ENCODE results near the gene RSAD1.

The RSAD1 gene

DNA sequence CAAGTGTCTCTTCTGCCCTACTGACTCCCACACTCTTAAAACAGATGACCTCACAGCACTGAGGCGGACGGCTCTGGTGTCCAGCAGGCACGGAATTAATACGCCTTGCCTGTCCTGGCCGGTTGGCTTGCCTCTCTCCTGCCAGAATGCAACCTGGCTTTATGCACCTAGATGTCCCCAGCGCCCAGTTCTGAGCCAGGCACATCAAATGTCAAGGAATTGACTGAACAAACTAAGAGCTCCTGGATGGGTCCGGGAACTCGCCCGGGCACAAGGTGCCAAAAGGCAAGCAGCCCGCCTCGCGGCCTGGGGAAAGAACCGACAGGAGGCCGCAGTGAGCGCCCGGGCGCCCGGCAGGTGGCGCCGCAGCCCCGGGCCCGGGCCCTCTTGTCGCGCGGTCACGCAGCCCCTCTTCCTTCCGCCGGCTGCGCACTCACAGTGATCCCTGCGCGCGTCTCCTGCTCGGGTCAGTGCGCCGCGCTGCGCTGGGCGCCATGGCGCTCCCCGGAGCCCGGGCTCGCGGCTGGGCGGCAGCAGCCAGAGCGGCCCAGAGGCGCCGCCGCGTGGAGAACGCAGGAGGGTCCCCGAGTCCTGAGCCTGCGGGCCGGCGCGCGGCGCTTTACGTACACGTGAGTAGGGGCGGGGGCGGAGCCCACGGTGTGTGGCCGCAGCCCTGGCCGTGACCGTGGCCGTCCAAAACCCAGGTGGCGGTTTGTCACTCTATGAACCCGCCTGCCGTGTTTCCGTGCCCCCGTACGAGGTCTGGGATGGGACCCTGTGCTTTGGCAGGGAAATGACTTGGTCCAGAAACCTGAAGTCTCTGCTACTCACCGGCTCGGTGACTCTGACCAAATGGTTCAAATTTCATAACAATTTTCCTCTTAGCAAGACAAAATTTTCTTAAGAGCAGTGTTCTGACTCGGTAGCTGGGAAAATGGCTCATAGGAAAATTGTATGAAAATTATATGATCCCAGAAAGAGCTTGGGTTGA is at the start of gene RSAD1:
TSS of gene RSAD1 (plus strand) at position 470 of the 991 bp plus-strand sequence. CDS start at position 495, 25 bp downstream.
- DNase-seq (ENCODE audit: low spot score in 2 of 2), result peak; percentile 84 to 89
- H3K36me3 ChIP-seq (replicated peaks), result peaks cover 30% of the 10 kb centered on the region
- no peaks in the 10 kb centered on the region for H3K9me3 ChIP-seq
- H3K27me3 ChIP-seq (ENCODE audit: low read depth), result no peaks in the 10 kb centered on the region
- H3K4me3 ChIP-seq, result peak within 1 kb of the TSS; percentile 51
- peaks cover 6% of the 10 kb centered on the region; the same call in 1 of the 2 replicates for H3K4me1 ChIP-seq
- in situ Hi-C loops (cut with MboI; ENCODE audit: low sequenced_read_pairs), result no loop called here

GRCh38 chr17:50429793-50430192 is 48.9 kb upstream of the RSAD1 start:
- peaks cover 5% of the 10 kb centered on the region; the same call in 1 of the 2 replicates for H3K4me1 ChIP-seq
- H3K27me3 ChIP-seq (ENCODE audit: low read depth), result no peaks in the 10 kb centered on the region
- H3K36me3 ChIP-seq (replicated peaks), result no peaks in the 10 kb centered on the region
- in situ Hi-C loops (cut with MboI; ENCODE audit: low sequenced_read_pairs), result no loop called here
- no peak for DNase-seq (ENCODE audit: low spot score in 2 of 2)
- no peak overlapping the region for H3K4me3 ChIP-seq
- no peaks in the 10 kb centered on the region for H3K9me3 ChIP-seq

DNA sequence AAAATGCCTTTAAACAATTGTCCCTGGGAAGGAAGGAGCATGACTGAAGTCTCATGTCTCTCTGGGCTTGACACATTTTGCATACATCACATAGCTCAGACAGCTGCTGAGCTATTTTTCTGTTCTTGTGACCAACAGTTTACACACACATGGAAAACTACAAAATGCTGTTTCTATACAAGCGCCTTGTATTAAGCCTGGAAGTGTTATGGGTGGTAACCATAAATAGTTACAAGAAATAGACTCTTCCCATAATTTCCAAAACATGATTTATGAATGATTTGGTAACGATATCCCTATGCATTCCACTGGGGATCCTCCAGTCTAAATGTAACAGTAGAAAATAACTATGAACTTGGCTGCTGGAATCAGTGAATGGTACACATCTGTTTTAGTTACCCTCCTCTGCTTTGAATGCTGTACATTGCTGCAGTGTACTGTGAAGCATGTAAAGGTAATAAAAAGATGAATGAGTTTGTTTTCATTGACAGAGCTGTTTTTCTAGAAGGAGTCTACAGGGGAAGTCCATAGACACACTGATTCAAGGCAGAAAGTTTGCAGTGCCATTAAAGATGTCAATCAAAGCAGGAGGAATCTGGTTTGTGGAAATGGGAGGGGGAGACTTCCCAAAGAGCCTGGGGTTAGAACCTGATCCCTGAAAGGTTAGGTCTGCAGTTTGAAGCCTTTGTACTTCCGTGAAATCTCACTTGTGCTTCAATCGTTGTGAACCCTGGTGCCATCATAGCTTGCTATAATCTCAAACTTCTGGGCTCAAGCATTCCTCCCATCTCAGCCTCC is 47.6 kb upstream of the RSAD1 start:
- in situ Hi-C loops (cut with MboI; ENCODE audit: low sequenced_read_pairs), result no loop called here
- no peaks in the 10 kb centered on the region for H3K9me3 ChIP-seq
- no peak overlapping the region for H3K4me3 ChIP-seq
- DNase-seq (ENCODE audit: low spot score in 2 of 2), result peak; percentile 10 to 20
- no peaks in the 10 kb centered on the region; the same call in 1 of the 2 replicates for H3K4me1 ChIP-seq
- no peaks in the 10 kb centered on the region for H3K36me3 ChIP-seq (replicated peaks)
- no peaks in the 10 kb centered on the region for H3K27me3 ChIP-seq (ENCODE audit: low read depth)

DNA sequence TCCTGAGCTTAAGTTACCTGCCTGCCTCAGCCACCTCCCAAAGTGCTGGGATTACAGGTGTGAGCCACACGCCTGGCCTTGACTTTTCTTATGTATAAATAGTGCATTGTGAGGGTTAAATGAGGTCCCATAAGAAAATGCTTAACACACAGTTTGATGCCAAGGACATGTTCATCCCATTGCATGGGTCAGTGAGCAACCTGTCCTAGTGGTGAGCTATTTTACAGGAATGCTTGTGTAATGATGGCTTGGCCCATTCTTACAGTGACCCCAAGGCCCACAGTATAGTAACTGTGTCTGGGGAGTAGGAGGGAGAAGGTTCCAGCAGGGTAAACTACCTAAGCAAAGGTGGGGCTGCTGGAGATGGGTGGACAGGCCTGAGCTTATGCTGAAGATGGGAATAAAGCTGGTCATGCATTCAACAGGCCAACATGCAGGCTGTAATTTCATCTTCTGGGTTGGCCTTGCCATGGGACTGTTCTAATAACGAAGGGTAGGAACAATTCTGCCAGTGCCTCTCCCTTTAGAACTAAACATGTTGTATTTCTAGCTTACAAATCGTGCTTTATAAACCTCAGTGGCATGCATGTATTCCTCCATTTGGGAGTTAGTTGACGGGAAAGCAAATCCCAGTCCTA is 46.4 kb upstream of the RSAD1 start:
- Histone ChIP-seq H3K4me3 (no peak overlapping the region), H3K36me3 (replicated peaks) (no peaks in the 10 kb centered on the region), H3K27me3 (ENCODE audit: low read depth) (no peaks in the 10 kb centered on the region), H3K9me3 (no peaks in the 10 kb centered on the region), H3K4me1 (no peaks in the 10 kb centered on the region; the same call in 1 of the 2 replicates)
- DNase-seq (ENCODE audit: low spot score in 2 of 2), result no peak
- in situ Hi-C loops (cut with MboI; ENCODE audit: low sequenced_read_pairs), result no loop called here

DNA sequence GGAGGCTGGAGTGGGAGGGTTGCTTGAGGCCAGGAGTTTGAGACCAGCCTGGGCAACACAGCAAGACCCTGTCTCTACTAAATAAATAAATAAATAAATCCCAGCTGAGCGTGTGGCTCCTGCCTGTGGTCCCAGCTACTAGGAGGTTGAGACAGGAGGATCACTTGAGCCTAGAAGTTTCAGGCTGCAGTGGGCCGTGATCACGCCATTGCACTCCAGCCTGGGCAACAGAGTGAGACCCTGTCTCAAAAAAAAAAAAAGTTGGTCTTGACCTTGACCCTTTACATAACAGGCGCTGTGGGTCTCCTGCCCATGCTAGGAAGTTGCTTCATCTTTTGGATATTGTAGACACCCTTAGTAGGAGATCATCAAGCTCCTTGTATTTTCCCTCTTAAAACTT is 41.3 kb upstream of the RSAD1 start:
- DNase-seq (ENCODE audit: low spot score in 2 of 2), result no peak
- Histone ChIP-seq H3K4me3 (no peak overlapping the region), H3K36me3 (replicated peaks) (no peaks in the 10 kb centered on the region), H3K9me3 (no peaks in the 10 kb centered on the region), H3K27me3 (ENCODE audit: low read depth) (no peaks in the 10 kb centered on the region), H3K4me1 (no peaks in the 10 kb centered on the region)
- in situ Hi-C loops (cut with MboI; ENCODE audit: low sequenced_read_pairs), result no loop called here

GRCh38 chr17:50439008-50439407 is 39.7 kb upstream of the RSAD1 start:
- no peaks in the 10 kb centered on the region for H3K9me3 ChIP-seq
- DNase-seq (ENCODE audit: low spot score in 2 of 2), result no peak
- in situ Hi-C loops (cut with MboI; ENCODE audit: low sequenced_read_pairs), result no loop called here
- H3K4me1 ChIP-seq, result peaks cover 9% of the 10 kb centered on the region
- H3K4me3 ChIP-seq, result no peak overlapping the region
- H3K27me3 ChIP-seq (ENCODE audit: low read depth), result no peaks in the 10 kb centered on the region
- no peaks in the 10 kb centered on the region for H3K36me3 ChIP-seq (replicated peaks)

DNA sequence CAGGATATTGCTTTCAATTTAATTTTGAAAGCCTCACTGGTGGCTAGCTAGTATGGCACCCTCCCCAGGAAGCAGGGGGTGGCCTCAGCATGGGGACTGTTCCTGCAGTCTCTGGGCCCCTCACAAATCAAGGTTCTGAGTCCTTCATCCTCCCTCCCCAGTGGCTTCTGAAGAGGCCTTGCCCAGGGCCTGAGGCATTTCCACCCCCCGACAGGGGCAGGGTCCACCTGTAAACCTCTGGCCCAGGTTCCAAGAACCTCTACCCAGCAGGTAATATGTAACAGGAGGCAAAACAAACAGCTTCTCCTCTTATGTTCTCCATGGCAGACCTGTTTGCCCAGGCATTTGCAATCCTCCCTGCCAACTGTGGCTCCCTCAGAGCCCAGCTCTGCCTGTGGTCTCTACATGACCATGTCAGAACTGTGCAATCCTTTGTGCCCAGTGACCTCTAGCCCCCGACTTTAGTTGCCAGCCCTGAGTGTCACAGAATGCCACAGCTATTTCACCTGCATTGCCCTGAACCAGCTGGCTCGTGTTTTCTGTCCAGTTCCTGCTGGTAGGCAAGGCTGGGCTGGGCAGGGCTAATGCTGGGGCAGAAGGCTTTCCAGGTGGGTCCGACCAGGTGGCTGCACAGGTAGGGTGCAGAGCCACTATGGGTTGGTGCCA is 38.4 kb upstream of the RSAD1 start:
- Histone ChIP-seq H3K36me3 (replicated peaks) (no peaks in the 10 kb centered on the region), H3K4me1 (peaks cover 9% of the 10 kb centered on the region), H3K4me3 (no peak overlapping the region), H3K9me3 (no peaks in the 10 kb centered on the region), H3K27me3 (ENCODE audit: low read depth) (no peaks in the 10 kb centered on the region)
- no peak for DNase-seq (ENCODE audit: low spot score in 2 of 2)
- in situ Hi-C loops (cut with MboI; ENCODE audit: low sequenced_read_pairs), result no loop called here

DNA sequence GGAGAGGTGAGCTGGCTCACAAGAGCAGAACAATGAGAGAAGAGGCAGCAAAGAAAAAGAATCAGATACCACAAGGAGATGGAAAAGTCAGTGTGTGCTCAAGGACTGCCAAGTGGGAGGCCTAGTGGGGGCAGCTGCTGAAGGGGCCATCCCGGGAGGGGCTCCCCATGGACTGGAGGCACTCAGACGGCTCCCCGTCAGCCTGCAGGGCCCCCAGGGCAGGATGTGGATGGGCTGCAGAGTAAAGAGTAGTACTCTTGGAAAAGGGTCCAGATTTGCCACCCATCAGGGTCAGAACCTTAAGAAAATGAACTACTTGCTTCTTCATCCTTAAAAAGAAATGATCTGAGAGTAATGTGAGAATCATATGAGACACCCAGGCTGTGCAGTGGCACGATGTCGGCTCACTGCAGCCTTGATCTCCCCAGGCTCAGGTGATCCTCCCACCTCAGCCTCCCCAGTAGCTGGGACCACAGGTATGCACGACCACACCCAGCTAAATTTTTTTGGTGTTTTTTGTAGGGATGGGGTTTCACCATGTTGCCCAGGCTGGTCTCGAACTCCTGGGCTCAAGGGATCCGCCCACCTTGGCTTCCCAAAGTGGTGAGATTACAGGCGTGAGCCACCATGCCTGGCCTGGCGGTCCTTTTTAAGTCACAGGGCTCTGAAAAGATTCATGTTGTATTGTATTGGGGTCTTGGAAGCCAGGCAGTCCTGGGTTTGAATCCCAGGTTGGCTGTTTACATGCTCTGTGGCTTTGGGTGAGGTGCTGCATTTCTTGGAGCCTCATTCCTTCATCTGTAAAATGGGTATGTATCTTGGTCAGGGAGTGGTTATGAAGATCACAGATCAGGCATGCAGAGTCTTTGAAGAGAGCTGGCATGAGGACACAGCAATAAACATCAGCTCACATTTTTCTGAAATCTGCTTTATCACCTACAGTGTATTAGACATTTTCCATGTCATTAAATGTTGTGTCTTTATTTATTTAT is 37.5 kb upstream of the RSAD1 start:
- Histone ChIP-seq H3K36me3 (replicated peaks) (no peaks in the 10 kb centered on the region), H3K4me3 (no peak overlapping the region), H3K27me3 (ENCODE audit: low read depth) (no peaks in the 10 kb centered on the region), H3K4me1 (peaks cover 9% of the 10 kb centered on the region), H3K9me3 (no peaks in the 10 kb centered on the region)
- DNase-seq (ENCODE audit: low spot score in 2 of 2), result no peak
- in situ Hi-C loops (cut with MboI; ENCODE audit: low sequenced_read_pairs), result no loop called here

DNA sequence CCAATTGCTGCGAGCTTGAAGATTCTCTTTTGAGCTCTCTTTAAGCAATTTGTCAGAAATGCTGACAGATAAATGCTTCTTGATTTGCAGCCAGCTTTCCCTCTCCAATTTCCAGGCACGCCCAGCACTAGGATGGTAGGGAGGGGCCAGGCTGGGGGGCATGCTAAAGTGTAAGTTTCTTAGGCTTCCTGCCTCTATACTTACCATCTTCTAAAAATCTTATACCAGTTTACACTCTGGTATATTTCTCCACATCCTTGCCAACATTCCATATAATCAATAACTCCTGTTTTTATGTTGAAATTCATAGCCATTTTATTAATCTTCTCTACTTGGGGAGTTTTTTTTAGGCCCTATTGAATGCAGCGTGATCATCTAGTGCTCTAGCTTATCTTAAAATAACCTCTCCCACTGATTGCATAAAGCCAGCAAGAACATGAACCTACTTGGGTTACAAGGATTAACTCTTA is 35.1 kb upstream of the RSAD1 start:
- no peaks in the 10 kb centered on the region for H3K36me3 ChIP-seq (replicated peaks)
- H3K4me1 ChIP-seq, result peaks cover 9% of the 10 kb centered on the region
- DNase-seq (ENCODE audit: low spot score in 2 of 2), result peak; percentile 53 to 62
- in situ Hi-C loops (cut with MboI; ENCODE audit: low sequenced_read_pairs), result no loop called here
- no peaks in the 10 kb centered on the region for H3K27me3 ChIP-seq (ENCODE audit: low read depth)
- H3K4me3 ChIP-seq, result no peak overlapping the region
- no peaks in the 10 kb centered on the region for H3K9me3 ChIP-seq

DNA sequence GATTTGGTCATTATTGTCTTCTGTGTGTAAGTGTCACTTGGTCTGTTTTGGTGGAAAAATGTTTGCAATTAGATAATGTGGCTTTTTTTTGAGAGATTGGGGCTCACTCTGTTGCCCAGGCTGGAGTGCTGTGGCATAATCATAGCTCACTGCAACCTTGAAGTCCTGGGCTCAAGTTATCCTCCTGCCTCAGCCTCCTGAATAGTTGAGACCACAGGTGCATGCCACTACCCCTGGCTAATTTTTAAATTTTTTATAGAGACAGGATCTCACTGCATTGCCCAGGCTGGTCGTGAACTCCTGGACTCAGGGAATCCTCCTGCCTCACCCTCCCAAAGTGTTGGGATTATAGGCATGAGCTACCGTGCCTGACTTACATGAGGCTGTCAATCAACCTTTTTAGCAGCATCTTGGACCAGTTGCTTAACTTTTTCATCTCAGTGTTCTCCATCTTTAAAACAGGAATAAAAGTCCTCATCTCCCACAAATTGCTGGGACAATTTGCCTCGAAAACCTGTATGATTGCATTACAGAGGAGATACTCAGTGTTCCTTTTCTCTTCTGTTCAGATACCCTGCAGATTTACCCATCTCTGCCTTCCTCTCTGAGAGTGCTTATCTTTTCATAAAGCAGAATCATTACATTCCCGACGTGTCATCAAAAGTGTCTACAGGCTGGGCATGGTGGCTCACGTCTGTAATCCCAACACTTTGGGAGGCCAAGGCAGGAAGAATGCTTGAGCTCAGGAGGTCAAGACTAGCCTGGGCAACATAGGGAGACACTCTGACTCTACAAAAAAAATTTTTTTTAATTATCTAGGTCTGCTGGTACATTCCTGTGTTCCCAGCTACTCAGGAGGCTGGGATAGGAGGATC is 33.6 kb upstream of the RSAD1 start:
- H3K27me3 ChIP-seq (ENCODE audit: low read depth), result no peaks in the 10 kb centered on the region
- H3K9me3 ChIP-seq, result no peaks in the 10 kb centered on the region
- in situ Hi-C loops (cut with MboI; ENCODE audit: low sequenced_read_pairs), result no loop called here
- H3K4me3 ChIP-seq, result no peak overlapping the region
- no peaks in the 10 kb centered on the region for H3K36me3 ChIP-seq (replicated peaks)
- no peak for DNase-seq (ENCODE audit: low spot score in 2 of 2)
- peaks cover 9% of the 10 kb centered on the region for H3K4me1 ChIP-seq

GRCh38 chr17:50445730-50446325 is 32.8 kb upstream of the RSAD1 start:
- Histone ChIP-seq H3K4me3 (no peak overlapping the region), H3K36me3 (replicated peaks) (no peaks in the 10 kb centered on the region), H3K9me3 (no peaks in the 10 kb centered on the region), H3K27me3 (ENCODE audit: low read depth) (no peaks in the 10 kb centered on the region), H3K4me1 (peaks cover 9% of the 10 kb centered on the region)
- in situ Hi-C loops (cut with MboI; ENCODE audit: low sequenced_read_pairs), result no loop called here
- no peak for DNase-seq (ENCODE audit: low spot score in 2 of 2)

All from HAP-1 (cell line).